OCI-LY1 (cell line): ENCODE measurements around the gene CSTB.
A peak's percentile ranks its signal among the peaks of the same experiment; 100 is the strongest.
"Not testable (repeated sequence)": the region's sequence is repeated elsewhere in the genome, so short reads cannot be mapped to it uniquely, and the experiment has no call there.

Source experiments
- H2AFZ ChIP-seq: fragments of 200-600 bp; sonication (generic), shearing (Covaris generic); 2 replicates; pipeline ENCODE4 v1.6.0; 2014; ENCODE audit warnings: antibody characterized with exemption, mild to moderate bottlenecking, low read length
- H3F3A ChIP-seq: fragments of 200-600 bp; sonication (generic), shearing (Covaris generic); 2 replicates; pipeline ENCODE4 v1.6.0; 2014; ENCODE audit warnings: mild to moderate bottlenecking, antibody characterized with exemption, low read length, moderate library complexity; ENCODE audit not compliant: insufficient read depth
- H3K27ac ChIP-seq: fragments of 200-600 bp; sonication (generic); 2 replicates; pipeline ENCODE4 v1.5.1; 2014; ENCODE audit warnings: low read length, mixed run types, mild to moderate bottlenecking, low read depth; ENCODE audit not compliant: poor library complexity, severe bottlenecking
- H3K27me3 ChIP-seq: fragments of 200-600 bp; sonication (generic); 2 replicates; pipeline ENCODE4 v1.6.0; 2014; ENCODE audit warnings: antibody characterized with exemption, mild to moderate bottlenecking, low read length, moderate library complexity; ENCODE audit not compliant: insufficient read depth
- H3K36me3 ChIP-seq: fragments of 200-600 bp; sonication (generic); 2 replicates; pipeline ENCODE4 v1.6.1; 2014; ENCODE audit warnings: mild to moderate bottlenecking, antibody characterized with exemption, low read length, moderate library complexity, mixed read lengths; ENCODE audit not compliant: insufficient read depth
- H3K4me1 ChIP-seq: fragments of 200-600 bp; sonication (generic); 2 replicates; pipeline ENCODE4 v1.5.1; 2014; ENCODE audit warnings: mild to moderate bottlenecking, low read length, moderate library complexity; ENCODE audit not compliant: insufficient read depth, severe bottlenecking
- H3K4me2 ChIP-seq: fragments of 200-600 bp; sonication (generic), shearing (Covaris generic); 2 replicates; pipeline ENCODE4 v1.6.1; 2014; ENCODE audit warnings: low read length
- H3K4me3 ChIP-seq: fragments of 200-600 bp; sonication (generic); 2 replicates; pipeline ENCODE4 v1.5.1; 2014; ENCODE audit warnings: low read length, low read depth, mild to moderate bottlenecking, mixed read lengths; ENCODE audit not compliant: poor library complexity, severe bottlenecking
- H3K79me2 ChIP-seq: fragments of 200-600 bp; shearing (Covaris generic); 2 replicates; pipeline ENCODE4 v1.6.1; 2016; ENCODE audit warnings: mixed run types, low read length, mixed read lengths; ENCODE audit not compliant: insufficient read depth
- H3K9ac ChIP-seq: fragments of 200-600 bp; sonication (generic), shearing (Covaris generic); 2 replicates; pipeline ENCODE4 v1.6.1; 2014; ENCODE audit warnings: mild to moderate bottlenecking, low read length, mixed read lengths
- H3K9me2 ChIP-seq: fragments of 200-600 bp; sonication (generic), shearing (Covaris generic); 2 replicates; pipeline ENCODE4 v1.6.1; 2014; ENCODE audit warnings: low read depth, mild to moderate bottlenecking, low read length, mixed read lengths
- H3K9me3 ChIP-seq: fragments of 200-600 bp; shearing (Covaris generic); 2 replicates; pipeline ENCODE4 v1.6.1; 2014; ENCODE audit warnings: low read length, mixed read lengths
- H4K20me1 ChIP-seq: fragments of 200-600 bp; sonication (generic), shearing (Covaris generic); 2 replicates; pipeline ENCODE4 v1.6.0; 2016; ENCODE audit warnings: mild to moderate bottlenecking, low read length; ENCODE audit not compliant: insufficient read depth
- EZH2 ChIP-seq: fragments of 200-600 bp; sonication (generic), shearing (Covaris generic); IDR thresholded peaks from 2 replicates; pipeline ENCODE4 v1.8.0; 2017; ENCODE audit warnings: borderline replicate concordance, mixed run types, mild to moderate bottlenecking, antibody characterized with exemption, low read length, moderate library complexity, mixed read lengths
- TF ChIP-seq, protein P1 (sequence below): fragments of 200-600 bp; sonication (generic), shearing (Covaris generic); IDR thresholded peaks from 2 replicates; pipeline ENCODE4 v1.5.1; 2017; ENCODE audit warnings: mild to moderate bottlenecking, antibody characterized with exemption, low read length, moderate library complexity, mixed read lengths

The CSTB gene, protein sequence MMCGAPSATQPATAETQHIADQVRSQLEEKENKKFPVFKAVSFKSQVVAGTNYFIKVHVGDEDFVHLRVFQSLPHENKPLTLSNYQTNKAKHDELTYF

DNA sequence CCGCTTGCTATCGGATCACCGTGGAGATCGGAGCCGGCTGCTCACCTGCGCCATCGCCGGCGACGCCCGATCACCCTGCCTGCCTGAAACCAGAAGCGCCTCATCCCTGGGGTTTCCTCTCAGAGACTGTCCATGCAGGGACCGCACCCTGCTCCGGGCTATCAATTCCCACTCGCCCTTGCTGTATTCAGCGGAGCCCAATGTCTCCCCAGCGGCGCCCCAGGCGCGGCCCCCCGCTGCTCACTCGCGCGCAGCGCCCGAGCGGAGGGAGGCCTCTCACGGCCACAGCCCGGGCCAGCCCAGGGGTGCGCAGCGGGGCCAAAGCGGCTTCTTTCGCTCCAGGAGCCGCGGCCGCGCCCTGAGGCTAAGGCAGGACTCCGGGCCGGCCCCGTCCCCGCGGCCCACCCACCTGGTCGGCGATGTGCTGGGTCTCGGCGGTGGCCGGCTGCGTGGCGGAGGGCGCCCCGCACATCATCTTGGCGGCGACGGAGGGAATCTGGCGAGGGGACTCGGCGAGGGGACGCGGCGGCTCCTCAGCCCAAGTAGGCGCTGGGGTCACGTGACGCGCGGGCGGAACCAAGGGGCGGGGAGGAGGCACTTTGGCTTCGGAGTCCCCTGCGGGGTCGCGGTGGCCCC, at the start of gene CSTB:
CSTB (minus strand) TSS at position 514 of the 636 bp plus-strand sequence; CDS start at position 475, 39 bp downstream.
- H3K4me2 ChIP-seq: peak within 1 kb of the TSS; percentile 74
- TF ChIP-seq EZH2: no peak
- TF ChIP-seq, protein P1, sequence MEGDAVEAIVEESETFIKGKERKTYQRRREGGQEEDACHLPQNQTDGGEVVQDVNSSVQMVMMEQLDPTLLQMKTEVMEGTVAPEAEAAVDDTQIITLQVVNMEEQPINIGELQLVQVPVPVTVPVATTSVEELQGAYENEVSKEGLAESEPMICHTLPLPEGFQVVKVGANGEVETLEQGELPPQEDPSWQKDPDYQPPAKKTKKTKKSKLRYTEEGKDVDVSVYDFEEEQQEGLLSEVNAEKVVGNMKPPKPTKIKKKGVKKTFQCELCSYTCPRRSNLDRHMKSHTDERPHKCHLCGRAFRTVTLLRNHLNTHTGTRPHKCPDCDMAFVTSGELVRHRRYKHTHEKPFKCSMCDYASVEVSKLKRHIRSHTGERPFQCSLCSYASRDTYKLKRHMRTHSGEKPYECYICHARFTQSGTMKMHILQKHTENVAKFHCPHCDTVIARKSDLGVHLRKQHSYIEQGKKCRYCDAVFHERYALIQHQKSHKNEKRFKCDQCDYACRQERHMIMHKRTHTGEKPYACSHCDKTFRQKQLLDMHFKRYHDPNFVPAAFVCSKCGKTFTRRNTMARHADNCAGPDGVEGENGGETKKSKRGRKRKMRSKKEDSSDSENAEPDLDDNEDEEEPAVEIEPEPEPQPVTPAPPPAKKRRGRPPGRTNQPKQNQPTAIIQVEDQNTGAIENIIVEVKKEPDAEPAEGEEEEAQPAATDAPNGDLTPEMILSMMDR: peak; percentile 13; the same call in 1 of the 2 replicates
- H3F3A ChIP-seq: peaks cover 10% of the 10 kb centered on the region
- H3K36me3 ChIP-seq: peaks cover 30% of the 10 kb centered on the region
- H3K9me2 ChIP-seq: no peaks in the 10 kb centered on the region
- peak within 1 kb of the TSS; percentile 95 for H3K4me3 ChIP-seq
- no peaks in the 10 kb centered on the region for H4K20me1 ChIP-seq
- peak within 1 kb of the TSS; percentile 9 for H3K27ac ChIP-seq
- no peaks in the 10 kb centered on the region for H3K79me2 ChIP-seq
- H2AFZ ChIP-seq: no peak within 1 kb of the TSS
- H3K4me1 ChIP-seq: peaks cover 46% of the 10 kb centered on the region
- peak within 1 kb of the TSS; percentile 87 for H3K9ac ChIP-seq
- H3K27me3 ChIP-seq: no peaks in the 10 kb centered on the region
- no peaks in the 10 kb centered on the region for H3K9me3 ChIP-seq

DNA sequence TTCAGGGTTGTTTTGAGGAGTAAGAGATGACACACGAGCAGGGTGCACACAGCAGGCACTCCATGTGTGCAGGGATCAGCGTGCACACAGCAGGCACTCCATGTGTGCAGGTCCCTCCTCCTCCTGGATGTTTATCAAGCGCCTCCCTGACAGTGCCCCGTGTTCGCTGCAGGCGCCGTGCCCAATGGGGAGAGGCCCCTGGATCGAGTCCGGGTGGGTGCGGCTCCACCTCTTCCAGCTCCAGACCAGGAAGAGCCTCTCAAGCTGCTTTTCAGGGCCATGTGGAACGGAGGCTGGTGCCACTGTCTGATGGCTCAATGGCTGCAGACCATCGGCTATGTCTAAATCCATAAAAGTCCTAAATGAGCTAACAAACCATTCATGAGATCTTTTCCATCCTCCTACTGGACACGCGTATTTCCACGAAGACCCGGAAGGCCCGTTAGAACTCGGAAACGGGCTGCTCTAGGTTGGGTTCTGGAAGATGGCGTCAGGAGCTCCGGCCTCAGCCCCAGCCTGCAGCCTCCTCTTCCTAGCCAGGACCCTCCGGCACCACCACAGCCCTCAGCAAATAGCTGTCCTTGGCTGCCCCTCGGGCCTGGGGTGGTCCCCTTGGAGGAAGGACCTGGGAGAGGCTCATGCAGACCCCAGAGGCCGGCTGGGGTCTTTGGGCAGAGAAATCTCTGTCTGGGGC, 49.3 kb upstream of the CSTB start:
- H3K79me2 ChIP-seq: no peaks in the 10 kb centered on the region
- H2AFZ ChIP-seq: no peak overlapping the region
- no peaks in the 10 kb centered on the region for H3K4me1 ChIP-seq
- H3K9me2 ChIP-seq: no peaks in the 10 kb centered on the region
- peaks cover 11% of the 10 kb centered on the region for H3K27me3 ChIP-seq
- no peak for TF ChIP-seq EZH2
- TF ChIP-seq, protein P1: no peak
- H3K36me3 ChIP-seq: no peaks in the 10 kb centered on the region; the same call in 1 of the 2 replicates
- H3K9ac ChIP-seq: no peak overlapping the region
- H3K4me2 ChIP-seq: no peak overlapping the region
- H3K4me3 ChIP-seq: no peak overlapping the region
- H4K20me1 ChIP-seq: no peaks in the 10 kb centered on the region
- H3F3A ChIP-seq: no peaks in the 10 kb centered on the region
- H3K27ac ChIP-seq: no peak overlapping the region
- H3K9me3 ChIP-seq: no peaks in the 10 kb centered on the region

DNA sequence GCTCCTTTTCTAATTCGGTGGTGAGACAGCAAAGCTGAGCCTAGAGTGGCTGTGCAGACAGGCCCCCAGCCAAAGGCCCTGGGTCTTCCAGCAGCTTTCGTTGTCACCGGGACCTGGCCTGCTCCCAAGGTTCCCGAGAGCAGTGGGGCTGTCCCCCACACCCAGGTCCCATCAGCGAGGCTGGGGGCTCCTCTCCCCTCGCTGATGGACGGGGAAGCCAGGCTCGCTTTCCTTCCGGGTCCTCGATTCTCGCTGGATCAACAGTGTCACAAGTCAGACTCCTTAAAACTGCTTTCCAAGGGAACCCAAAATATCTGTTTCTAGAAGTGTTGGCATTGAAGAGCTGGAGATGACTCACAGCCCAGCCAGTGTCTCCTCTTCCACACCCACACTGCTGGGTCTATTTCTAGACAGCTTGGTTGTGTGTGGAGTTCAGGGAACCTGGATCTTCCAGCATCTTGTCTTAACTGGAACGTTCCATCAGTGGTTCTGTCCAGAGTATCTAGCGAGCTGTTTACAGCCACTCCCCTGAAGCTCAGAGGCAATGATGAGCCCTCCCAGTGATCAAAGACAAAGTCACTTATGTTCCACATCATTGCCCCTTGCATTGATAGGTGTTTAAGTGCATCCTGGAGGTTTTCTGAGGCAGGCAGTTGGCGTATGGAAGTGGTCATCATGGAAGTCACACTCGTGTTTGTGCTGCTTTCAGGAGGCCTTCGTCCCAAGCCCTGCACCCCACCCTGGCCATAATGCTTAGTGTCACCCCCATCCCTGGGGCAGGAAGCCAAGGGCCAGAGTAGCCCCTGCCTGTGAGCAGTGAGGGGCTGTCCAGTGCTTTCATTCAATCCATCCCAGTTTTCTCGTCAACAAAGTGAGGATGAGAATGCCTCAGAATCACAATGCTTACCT, 48.5 kb upstream of the CSTB start:
- Histone ChIP-seq H3K9me2 (no peaks in the 10 kb centered on the region), H2AFZ (no peak overlapping the region), H3K4me1 (no peaks in the 10 kb centered on the region), H4K20me1 (no peaks in the 10 kb centered on the region), H3K9ac (no peak overlapping the region), H3K27ac (no peak overlapping the region), H3K36me3 (no peaks in the 10 kb centered on the region; the same call in 1 of the 2 replicates), H3F3A (no peaks in the 10 kb centered on the region), H3K9me3 (no peaks in the 10 kb centered on the region), H3K27me3 (peaks cover 7% of the 10 kb centered on the region), H3K4me2 (no peak overlapping the region), H3K4me3 (no peak overlapping the region), H3K79me2 (no peaks in the 10 kb centered on the region)
- TF ChIP-seq EZH2: no peak
- TF ChIP-seq, protein P1: no peak

DNA sequence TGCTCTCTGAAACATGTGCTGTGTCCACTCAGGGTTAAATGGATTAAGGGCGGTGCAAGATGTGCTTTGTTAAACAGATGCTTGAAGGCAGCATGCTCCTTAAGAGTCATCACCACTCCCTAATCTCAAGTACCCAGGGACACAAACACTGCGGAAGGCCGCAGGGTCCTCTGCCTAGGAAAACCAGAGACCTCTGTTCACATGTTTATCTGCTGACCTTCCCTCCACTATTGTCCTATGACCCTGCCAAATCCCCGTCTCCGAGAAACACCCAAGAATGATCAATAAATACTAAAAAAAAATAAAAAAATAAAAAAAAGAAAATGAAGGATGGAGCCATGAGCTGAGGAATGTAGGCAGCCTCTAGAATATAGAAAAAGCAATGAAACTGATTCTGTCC, 46.6 kb upstream of the CSTB start:
- not testable (repeated sequence) for H2AFZ ChIP-seq, H4K20me1 ChIP-seq, H3K4me3 ChIP-seq, H3K9ac ChIP-seq, H3K79me2 ChIP-seq, H3K4me2 ChIP-seq, H3F3A ChIP-seq, H3K9me3 ChIP-seq, H3K27me3 ChIP-seq, H3K9me2 ChIP-seq, H3K36me3 ChIP-seq, H3K27ac ChIP-seq
- H3K4me1 ChIP-seq: peaks cover 11% of the 10 kb centered on the region

DNA sequence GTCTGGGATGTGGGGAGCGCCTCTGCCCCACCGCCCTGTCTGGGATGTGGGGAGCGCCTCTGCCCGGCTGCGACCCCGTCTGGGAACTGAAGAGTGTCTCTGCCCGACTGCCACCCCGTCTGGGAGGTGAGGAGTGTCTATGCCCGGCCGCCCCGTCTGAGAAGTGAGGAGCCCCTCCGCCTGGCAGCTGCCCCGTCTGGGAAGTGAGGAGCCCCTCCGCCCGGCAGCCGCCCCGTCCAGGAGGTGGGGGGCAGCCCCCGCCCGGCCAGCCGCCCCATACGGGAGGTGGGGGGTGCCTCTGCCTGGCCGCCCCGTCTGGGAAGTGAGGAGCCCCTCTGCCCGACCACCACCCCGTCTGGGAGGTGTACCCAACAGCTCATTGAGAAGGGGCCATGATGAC, 46.1 kb upstream of the CSTB start:
- H3K4me1 ChIP-seq: peaks cover 17% of the 10 kb centered on the region
- not testable (repeated sequence) for H3F3A ChIP-seq, H3K9ac ChIP-seq, H4K20me1 ChIP-seq, H3K79me2 ChIP-seq, H3K9me3 ChIP-seq, H3K9me2 ChIP-seq, H2AFZ ChIP-seq, H3K4me3 ChIP-seq, H3K27ac ChIP-seq, H3K27me3 ChIP-seq, H3K36me3 ChIP-seq, H3K4me2 ChIP-seq
